Measurements from ENCODE around the gene IGF1.

Gene IGF1

DNA sequence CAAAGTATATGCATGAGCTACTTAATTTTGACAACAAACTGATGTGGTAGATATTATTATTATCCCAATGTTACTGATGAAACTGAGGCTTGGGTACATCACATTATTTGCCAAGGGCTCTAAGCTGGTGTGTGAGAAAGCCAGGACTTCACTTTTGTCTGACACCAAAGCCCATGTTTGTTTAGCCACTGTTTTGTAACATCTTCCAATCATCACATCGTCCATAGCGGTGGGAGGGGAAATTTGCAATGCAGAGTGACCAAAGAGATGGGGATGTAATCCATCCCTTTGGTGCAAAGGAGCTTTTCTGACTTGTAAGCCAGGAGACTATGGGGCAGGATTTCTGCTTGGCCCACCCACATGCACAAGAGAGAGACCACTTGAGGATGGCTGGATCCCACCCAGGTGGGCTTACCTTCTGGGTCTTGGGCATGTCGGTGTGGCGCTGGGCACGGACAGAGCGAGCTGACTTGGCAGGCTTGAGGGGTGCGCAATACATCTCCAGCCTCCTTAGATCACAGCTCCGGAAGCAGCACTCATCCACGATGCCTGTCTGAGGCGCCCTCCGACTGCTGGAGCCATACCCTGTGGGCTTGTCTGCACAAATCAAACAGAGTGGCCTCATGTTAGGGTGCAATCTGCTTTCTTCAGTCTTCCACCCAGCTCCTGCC, 61.1 kb downstream of the IGF1 start:
- Histone ChIP-seq H3K27ac (no peak overlapping the region), H3K4me3 (ENCODE audit: low read depth in 1 of 2, low read length in 1 of 2) (no peak overlapping the region), H3K36me3 (no peaks in the 10 kb centered on the region), H3K27me3 (no peaks in the 10 kb centered on the region), H3K4me1 (ENCODE audit: control insufficient read depth in 1 of 2, insufficient read depth in 1 of 2, low read depth in 1 of 2, low read length in 1 of 2) (no peaks in the 10 kb centered on the region), H3K9me3 (no peaks in the 10 kb centered on the region)
- TF ChIP-seq CTCF (IDR thresholded peaks at IDR 0.05): no peak

DNA sequence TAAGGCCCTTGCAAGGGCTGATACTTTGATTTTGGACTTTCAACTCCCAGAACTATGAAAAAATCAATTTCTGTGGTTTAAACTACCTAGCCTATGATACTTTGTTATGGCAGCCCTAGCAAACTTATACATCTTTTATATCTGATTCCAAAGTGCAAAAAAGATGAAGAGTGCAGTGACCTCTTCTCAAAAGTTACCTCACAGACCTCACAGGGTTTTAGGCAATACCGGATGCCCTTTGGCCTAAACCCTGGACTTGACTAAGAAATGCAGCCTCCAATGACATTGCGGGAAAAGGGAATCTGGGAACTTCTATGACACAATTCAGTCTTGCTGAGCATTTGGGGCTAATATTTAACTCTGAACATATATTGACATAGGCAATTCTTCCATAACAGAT, 63.3 kb downstream of the IGF1 start:
- no peak for TF ChIP-seq CTCF (IDR thresholded peaks at IDR 0.05)
- Histone ChIP-seq H3K4me1 (ENCODE audit: control insufficient read depth in 1 of 2, insufficient read depth in 1 of 2, low read depth in 1 of 2, low read length in 1 of 2) (no peaks in the 10 kb centered on the region), H3K27ac (no peak overlapping the region), H3K27me3 (no peaks in the 10 kb centered on the region), H3K4me3 (ENCODE audit: low read depth in 1 of 2, low read length in 1 of 2) (no peak overlapping the region), H3K9me3 (no peaks in the 10 kb centered on the region), H3K36me3 (no peaks in the 10 kb centered on the region)

- Histone ChIP-seq H3K27ac (no peak overlapping the region), H3K4me3 (ENCODE audit: low read depth in 1 of 2, low read length in 1 of 2) (no peak overlapping the region), H3K9me3 (no peaks in the 10 kb centered on the region), H3K27me3 (no peaks in the 10 kb centered on the region), H3K36me3 (no peaks in the 10 kb centered on the region), H3K4me1 (ENCODE audit: control insufficient read depth in 1 of 2, insufficient read depth in 1 of 2, low read depth in 1 of 2, low read length in 1 of 2) (no peaks in the 10 kb centered on the region)
- TF ChIP-seq CTCF (IDR thresholded peaks at IDR 0.05): no peak
Measured at GRCh38 chr12:102415515-102415914, 64.8 kb downstream of the IGF1 start.

DNA sequence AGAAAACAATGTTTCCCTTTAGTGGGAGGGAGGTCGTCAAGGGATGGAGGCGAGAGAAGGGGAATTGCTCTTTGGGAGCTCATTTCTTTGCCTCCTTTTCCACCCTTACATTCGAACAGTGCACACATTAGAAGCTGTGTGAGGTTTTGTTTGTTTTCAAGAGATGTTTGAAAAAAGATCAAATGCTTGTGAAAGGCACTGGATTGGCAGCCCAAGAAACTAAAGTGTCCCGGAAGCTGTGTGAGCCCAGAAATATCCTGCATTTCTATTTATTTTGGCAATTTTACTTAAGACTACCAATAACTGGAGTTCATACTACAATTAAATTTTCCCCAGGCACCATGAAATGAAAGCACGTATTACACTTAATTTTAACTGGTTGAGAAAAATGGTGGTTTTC, 67.0 kb downstream of the IGF1 start:
- H3K4me3 ChIP-seq (ENCODE audit: low read depth in 1 of 2, low read length in 1 of 2): no peak overlapping the region
- no peaks in the 10 kb centered on the region for H3K9me3 ChIP-seq
- H3K27ac ChIP-seq: no peak overlapping the region
- no peaks in the 10 kb centered on the region for H3K4me1 ChIP-seq (ENCODE audit: control insufficient read depth in 1 of 2, insufficient read depth in 1 of 2, low read depth in 1 of 2, low read length in 1 of 2)
- TF ChIP-seq CTCF (IDR thresholded peaks at IDR 0.05): no peak
- no peaks in the 10 kb centered on the region for H3K27me3 ChIP-seq
- H3K36me3 ChIP-seq: no peaks in the 10 kb centered on the region

- Histone ChIP-seq H3K4me1 (ENCODE audit: control insufficient read depth in 1 of 2, insufficient read depth in 1 of 2, low read depth in 1 of 2, low read length in 1 of 2) (no peaks in the 10 kb centered on the region), H3K36me3 (no peaks in the 10 kb centered on the region), H3K9me3 (no peaks in the 10 kb centered on the region), H3K27ac (no peak overlapping the region), H3K4me3 (ENCODE audit: low read depth in 1 of 2, low read length in 1 of 2) (no peak overlapping the region), H3K27me3 (no peaks in the 10 kb centered on the region)
- TF ChIP-seq CTCF (IDR thresholded peaks at IDR 0.05): no peak
Measured at GRCh38 chr12:102410511-102410910, 69.9 kb downstream of the IGF1 start.
